Measurements from ENCODE around the gene GMDS. TPM values are rescaled to one million over a fixed set of nuclear protein-coding genes. Genes with fewer than 3 reads are reported as not detected.
"Not testable (repeated sequence)": the region's sequence is repeated elsewhere in the genome, so short reads cannot be mapped to it uniquely, and the experiment has no call there.

The GMDS gene
- polyA plus RNA-seq, 1 donor: 60.1 TPM

- no peak for DNase-seq
These were observed 384.6 kb downstream of the GMDS start for GRCh38 chr6:1860756-1861348.

- DNase-seq: no peak
These were observed 386.5 kb downstream of the GMDS start for GRCh38 chr6:1858859-1859258.

- DNase-seq: no peak
These were observed 387.2 kb downstream of the GMDS start for GRCh38 chr6:1858196-1858595.

GRCh38 chr6:1856381-1856780 is 389.0 kb downstream of the GMDS start:
- no peak for DNase-seq

GRCh38 chr6:1855890-1856289 is 389.5 kb downstream of the GMDS start:
- no peak for DNase-seq

- DNase-seq: no peak
These were observed 391.1 kb downstream of the GMDS start for GRCh38 chr6:1854296-1854695.

- no peak for DNase-seq
These were observed 391.6 kb downstream of the GMDS start for GRCh38 chr6:1853761-1854160.

- DNase-seq: no peak
These were observed 393.5 kb downstream of the GMDS start for GRCh38 chr6:1851681-1852456.

GRCh38 chr6:1850840-1851157 is 394.6 kb downstream of the GMDS start:
- DNase-seq: no peak

- no peak for DNase-seq
These were observed 395.1 kb downstream of the GMDS start for GRCh38 chr6:1850121-1850839.

- DNase-seq: no peak
These were observed 395.7 kb downstream of the GMDS start for GRCh38 chr6:1849691-1850090.

GRCh38 chr6:1848752-1849151 is 396.7 kb downstream of the GMDS start:
- no peak for DNase-seq

- no peak for DNase-seq
These were observed 398.8 kb downstream of the GMDS start for GRCh38 chr6:1846611-1847010.

- DNase-seq: not testable (repeated sequence)
These were observed 399.9 kb downstream of the GMDS start for GRCh38 chr6:1845543-1845942.

- DNase-seq: no peak
These were observed 403.1 kb downstream of the GMDS start for GRCh38 chr6:1842334-1842733.

GRCh38 chr6:1841136-1841535 is 404.3 kb downstream of the GMDS start:
- DNase-seq: no peak

GRCh38 chr6:1840491-1841121 is 404.8 kb downstream of the GMDS start:
- no peak for DNase-seq

GRCh38 chr6:1839361-1839760 is 406.0 kb downstream of the GMDS start:
- no peak for DNase-seq

- DNase-seq: no peak
These were observed 406.7 kb downstream of the GMDS start for GRCh38 chr6:1838604-1839213.

GRCh38 chr6:1837826-1838225 is 407.6 kb downstream of the GMDS start:
- DNase-seq: no peak

GRCh38 chr6:1836690-1837089 is 408.7 kb downstream of the GMDS start:
- DNase-seq: no peak

Measured in left kidney (tissue), 2 donors.